SK-N-SH treated with all-trans-retinoic acid at 6 μM for 48 hours (cell line): ENCODE data around the gene CADM1.

Experiments
- ATAC-seq: fragments of 200-7000 bp; cut with Tn5 transposase; 3 replicates; pipeline ENCODE4 v1.9.1; 2020; ENCODE audit warnings: mild to moderate bottlenecking, moderate library complexity
- BACH2 ChIP-seq: fragments of 250-450 bp; sonication (Bioruptor Pico); IDR thresholded peaks from 2 replicates; pipeline ENCODE4 v1.9.0; 2021; ENCODE audit warnings: mild to moderate bottlenecking, borderline replicate concordance
- CREB5 ChIP-seq: fragments of 250-450 bp; sonication (Bioruptor Pico); IDR thresholded peaks from 2 replicates; pipeline ENCODE4 v1.5.1; 2020; ENCODE audit warnings: low read depth, mild to moderate bottlenecking, moderate library complexity
- CSRNP3 ChIP-seq: fragments of 250-450 bp; sonication (Bioruptor Pico); IDR thresholded peaks from 2 replicates; pipeline ENCODE4 v1.5.1; 2021; ENCODE audit warnings: mild to moderate bottlenecking, moderate library complexity
- ESRRG ChIP-seq: fragments of 250-450 bp; sonication (Bioruptor Pico); IDR thresholded peaks from 2 replicates; pipeline ENCODE4 v1.6.1; 2021; ENCODE audit warnings: mild to moderate bottlenecking
- GLIS3 ChIP-seq: fragments of 250-450 bp; sonication (Bioruptor Pico); IDR thresholded peaks from 2 replicates; pipeline ENCODE4 v1.5.0; 2020; ENCODE audit warnings: mild to moderate bottlenecking, moderate library complexity
- ISL1 ChIP-seq: fragments of 250-450 bp; sonication (Bioruptor Pico); IDR thresholded peaks from 2 replicates; pipeline ENCODE4 v2.1.2; 2022; ENCODE audit warnings: mild to moderate bottlenecking, moderate library complexity
- OSR1 ChIP-seq: fragments of 250-450 bp; sonication (Bioruptor Pico); IDR thresholded peaks from 2 replicates; pipeline ENCODE4 v1.8.0; 2022; ENCODE audit warnings: moderate library complexity, mild to moderate bottlenecking, inconsistent platforms
- PATZ1 ChIP-seq: fragments of 250-450 bp; sonication (Bioruptor Pico); IDR thresholded peaks from 2 replicates; pipeline ENCODE4 v1.8.0; 2020; ENCODE audit warnings: mild to moderate bottlenecking, moderate library complexity, borderline replicate concordance
- POU6F1 ChIP-seq: fragments of 250-450 bp; sonication (Bioruptor Pico); IDR thresholded peaks from 2 replicates; pipeline ENCODE4 v1.8.0; 2021; ENCODE audit warnings: low read depth, mild to moderate bottlenecking, moderate library complexity, borderline replicate concordance
- PPARA ChIP-seq: fragments of 250-450 bp; sonication (Bioruptor Pico); IDR thresholded peaks from 2 replicates; pipeline ENCODE4 v1.5.0; 2020; ENCODE audit warnings: mild to moderate bottlenecking, borderline replicate concordance
- RARB ChIP-seq: fragments of 250-450 bp; sonication (Bioruptor Pico); IDR thresholded peaks from 2 replicates; pipeline ENCODE4 v1.8.0; 2021; ENCODE audit warnings: mild to moderate bottlenecking, moderate library complexity
- SNAI2 ChIP-seq: fragments of 250-450 bp; sonication (Bioruptor Pico); IDR thresholded peaks from 2 replicates; pipeline ENCODE4 v1.5.0; 2020; ENCODE audit warnings: mild to moderate bottlenecking, moderate library complexity
- TCF4 ChIP-seq: fragments of 250-450 bp; sonication (Bioruptor Pico); IDR thresholded peaks from 2 replicates; pipeline ENCODE4 v1.8.0; 2021; ENCODE audit warnings: mild to moderate bottlenecking, moderate library complexity, borderline replicate concordance
- TOX ChIP-seq: fragments of 250-450 bp; sonication (Bioruptor Pico); IDR thresholded peaks from 2 replicates; pipeline ENCODE4 v1.8.0; 2021; ENCODE audit warnings: mild to moderate bottlenecking, moderate library complexity, borderline replicate concordance
- TSHZ2 ChIP-seq: fragments of 250-450 bp; sonication (Bioruptor Pico); IDR thresholded peaks from 2 replicates; pipeline ENCODE4 v1.5.0; 2020; ENCODE audit warnings: mild to moderate bottlenecking, moderate library complexity
- ZFP30 ChIP-seq: fragments of 450-650 bp; formaldehyde crosslinking; IDR thresholded peaks from 2 replicates; pipeline ENCODE4 v1.5.0; 2022; ENCODE audit warnings: mild to moderate bottlenecking, moderate library complexity
- ZNF565 ChIP-seq: fragments of 450-650 bp; formaldehyde crosslinking; conservative IDR thresholded peaks from 2 replicates; pipeline ENCODE4 v1.5.0; 2020; ENCODE audit warnings: low read depth, mild to moderate bottlenecking, moderate library complexity
- ZNF70 ChIP-seq: fragments of 450-650 bp; formaldehyde crosslinking; IDR thresholded peaks from 2 replicates; pipeline ENCODE4 v1.5.0; 2020; ENCODE audit warnings: mild to moderate bottlenecking, moderate library complexity

CADM1 gene

GRCh38 chr11:115135936-115136335, 368.3 kb downstream of the CADM1 start (continued):
- TF ChIP-seq CREB5 (CRISPR knock-in tag) (no peak), POU6F1 (CRISPR knock-in tag) (no peak), TOX (CRISPR knock-in tag) (no peak), RARB (CRISPR knock-in tag) (no peak), BACH2 (CRISPR knock-in tag) (no peak)

GRCh38 chr11:115134926-115135325, 369.3 kb downstream of the CADM1 start:
- ATAC-seq = no peak

More at GRCh38 chr11:115134926-115135325, 369.3 kb downstream of the CADM1 start:
- TF ChIP-seq TCF4 (CRISPR knock-in tag) (no peak), CREB5 (CRISPR knock-in tag) (no peak), CSRNP3 (CRISPR knock-in tag) (no peak), TOX (CRISPR knock-in tag) (no peak), SNAI2 (CRISPR knock-in tag) (no peak), TSHZ2 (no peak), ZFP30 (CRISPR knock-in tag) (no peak), POU6F1 (CRISPR knock-in tag) (no peak), PPARA (CRISPR knock-in tag) (no peak), ESRRG (CRISPR knock-in tag) (no peak), ISL1 (CRISPR knock-in tag) (no peak), RARB (CRISPR knock-in tag) (no peak), OSR1 (CRISPR knock-in tag) (no peak), PATZ1 (CRISPR knock-in tag) (no peak), GLIS3 (CRISPR knock-in tag) (no peak), ZNF70 (CRISPR knock-in tag) (no peak), ZNF565 (CRISPR knock-in tag) (no peak)
